GM19463 (cell line): ENCODE measurements around the gene PRR33.
"Not testable (repeated sequence)": the region's sequence is repeated elsewhere in the genome, so short reads cannot be mapped to it uniquely, and the experiment has no call there.

Experiments used
- ATAC-seq: cut with Tn5 transposase; IDR thresholded peaks from one replicate; pipeline ENCODE4 v1.9.1; 2021; ENCODE audit warnings: mild to moderate bottlenecking, moderate library complexity; ENCODE audit not compliant: unreplicated experiment

The PRR33 gene

DNA sequence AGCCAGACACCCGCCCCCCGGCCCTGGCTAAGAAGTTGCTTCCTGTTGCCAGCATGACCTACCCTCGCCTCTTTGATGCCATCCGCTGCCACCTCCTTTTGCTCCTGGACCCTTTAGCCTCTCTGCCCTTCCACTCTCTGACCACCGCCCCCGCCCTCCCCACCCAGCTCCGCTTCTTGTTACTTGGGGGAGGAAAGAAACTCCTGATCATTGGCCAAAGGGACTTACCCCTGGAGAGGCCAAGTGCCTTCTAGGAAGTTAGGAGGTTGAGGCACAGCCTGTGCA lies at the start of gene PRR33:
Gene PRR33 (minus strand): TSS at position 65 of the 285 bp plus-strand sequence. CDS start 1,311 bp downstream, outside the sequence.
- no peak for ATAC-seq

DNA sequence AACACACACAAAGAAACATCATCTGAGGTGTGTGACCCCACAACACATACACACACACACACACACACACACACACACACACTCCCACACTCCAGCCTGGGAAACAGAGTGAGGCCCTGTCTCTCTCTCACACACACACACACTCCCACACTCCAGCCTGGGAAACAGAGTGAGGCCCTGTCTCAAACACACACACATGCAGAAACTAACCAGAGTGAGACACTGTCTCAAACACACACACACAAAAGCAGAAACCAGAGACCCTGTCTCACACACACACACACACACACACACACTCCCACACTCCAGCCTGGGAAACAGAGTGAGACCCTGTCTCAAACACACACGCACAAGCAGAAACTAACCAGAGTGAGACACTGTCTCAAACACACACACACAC lies 48.1 kb upstream of the PRR33 start:
- ATAC-seq = not testable (repeated sequence)

DNA sequence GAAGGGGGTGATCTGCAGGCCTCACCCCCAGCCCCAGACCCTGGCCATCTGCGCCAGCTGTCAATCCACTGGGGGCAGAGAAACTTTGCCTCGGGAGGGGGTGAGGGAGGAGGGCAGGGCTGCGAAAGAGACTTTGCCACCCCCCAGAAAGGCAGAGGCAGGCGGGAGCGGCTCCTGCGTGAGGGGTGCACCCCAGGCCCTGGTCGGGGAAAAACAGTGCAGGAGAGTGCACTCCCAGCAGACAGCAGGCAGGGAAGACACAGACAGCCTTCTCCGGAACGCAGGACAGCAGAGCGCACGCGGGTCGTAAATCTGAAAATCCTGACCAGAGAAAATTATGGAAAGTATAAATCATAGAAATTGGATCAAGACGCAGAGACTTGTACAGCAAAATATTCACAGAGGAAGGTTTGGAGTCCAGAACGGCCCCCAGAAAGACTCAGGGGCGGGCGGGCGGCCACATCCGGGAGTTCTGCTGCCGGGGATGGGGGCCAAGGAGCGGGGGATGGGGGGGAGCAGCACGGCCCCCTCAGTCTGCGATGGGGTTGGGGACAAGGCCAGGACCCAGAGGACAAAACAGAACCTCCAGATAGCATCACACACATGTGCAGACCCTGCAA lies 47.4 kb upstream of the PRR33 start:
- no peak for ATAC-seq

DNA sequence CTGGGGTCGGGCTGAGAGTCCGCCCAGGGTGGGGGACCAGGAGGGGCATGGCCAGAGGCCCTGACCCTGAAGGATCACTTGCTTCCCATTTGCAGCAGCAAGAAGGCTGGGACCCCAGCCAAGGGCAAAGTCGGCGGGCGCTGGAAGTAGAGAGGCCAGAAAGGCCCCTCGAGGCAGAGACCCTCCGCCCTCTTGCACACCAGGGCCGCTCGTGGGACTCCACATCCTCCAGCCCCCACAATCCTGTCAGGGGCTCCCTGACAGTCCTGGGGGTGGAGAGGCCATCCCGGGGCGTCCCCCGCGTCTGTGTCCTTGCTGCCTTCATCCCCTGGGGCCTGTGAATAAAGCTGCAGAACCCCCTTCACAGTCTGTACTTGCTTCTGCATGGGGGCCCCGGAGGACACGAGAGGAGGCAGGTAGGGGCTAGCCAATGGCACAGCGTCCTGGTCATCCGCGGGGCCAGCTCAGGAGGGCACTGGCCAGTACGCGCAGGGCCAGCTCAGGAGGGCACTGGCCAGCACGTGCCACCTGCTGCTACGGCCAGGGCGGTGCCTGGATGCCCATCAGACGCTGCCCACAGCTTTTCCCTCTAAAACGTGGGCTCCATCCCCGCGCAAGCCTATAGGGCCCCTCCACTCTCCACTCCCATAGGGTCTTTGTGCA lies 46.8 kb upstream of the PRR33 start:
- ATAC-seq = no peak

DNA sequence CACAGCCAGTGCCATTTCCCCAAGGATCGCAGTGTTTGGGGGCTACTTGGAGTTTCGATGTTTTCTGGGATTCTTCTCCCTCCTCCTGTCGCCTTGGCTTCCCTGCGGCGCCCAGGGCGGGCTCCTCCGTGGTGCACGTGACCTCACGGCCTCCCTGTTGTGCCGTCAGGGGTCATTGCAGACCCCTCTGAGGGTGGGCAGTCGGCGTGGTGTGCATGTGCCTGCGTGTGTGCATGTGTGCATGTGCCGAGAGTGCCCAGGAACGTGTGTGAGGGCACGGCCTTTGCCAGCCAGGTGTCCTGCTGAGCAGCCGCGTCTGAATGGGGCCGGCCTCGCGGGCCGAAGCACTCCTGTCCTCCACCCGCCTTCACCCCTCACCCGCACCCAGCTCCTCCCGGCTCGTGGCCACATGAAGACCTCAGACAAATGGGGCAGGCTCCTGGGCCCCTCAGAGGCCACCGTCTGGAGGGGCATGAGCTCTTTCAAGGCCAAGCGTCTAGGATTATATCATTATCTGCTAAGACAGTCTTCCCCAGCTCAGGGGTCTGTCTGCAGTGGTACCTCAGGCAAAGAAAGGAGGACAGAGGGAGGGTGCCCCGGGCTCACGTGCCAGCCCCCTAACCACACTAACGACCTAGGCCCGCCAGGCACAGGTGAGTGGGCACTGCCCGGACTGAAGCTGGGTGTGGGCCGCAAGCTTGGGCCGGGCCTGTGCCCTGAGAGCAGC lies 46.1 kb upstream of the PRR33 start:
- ATAC-seq = no peak

DNA sequence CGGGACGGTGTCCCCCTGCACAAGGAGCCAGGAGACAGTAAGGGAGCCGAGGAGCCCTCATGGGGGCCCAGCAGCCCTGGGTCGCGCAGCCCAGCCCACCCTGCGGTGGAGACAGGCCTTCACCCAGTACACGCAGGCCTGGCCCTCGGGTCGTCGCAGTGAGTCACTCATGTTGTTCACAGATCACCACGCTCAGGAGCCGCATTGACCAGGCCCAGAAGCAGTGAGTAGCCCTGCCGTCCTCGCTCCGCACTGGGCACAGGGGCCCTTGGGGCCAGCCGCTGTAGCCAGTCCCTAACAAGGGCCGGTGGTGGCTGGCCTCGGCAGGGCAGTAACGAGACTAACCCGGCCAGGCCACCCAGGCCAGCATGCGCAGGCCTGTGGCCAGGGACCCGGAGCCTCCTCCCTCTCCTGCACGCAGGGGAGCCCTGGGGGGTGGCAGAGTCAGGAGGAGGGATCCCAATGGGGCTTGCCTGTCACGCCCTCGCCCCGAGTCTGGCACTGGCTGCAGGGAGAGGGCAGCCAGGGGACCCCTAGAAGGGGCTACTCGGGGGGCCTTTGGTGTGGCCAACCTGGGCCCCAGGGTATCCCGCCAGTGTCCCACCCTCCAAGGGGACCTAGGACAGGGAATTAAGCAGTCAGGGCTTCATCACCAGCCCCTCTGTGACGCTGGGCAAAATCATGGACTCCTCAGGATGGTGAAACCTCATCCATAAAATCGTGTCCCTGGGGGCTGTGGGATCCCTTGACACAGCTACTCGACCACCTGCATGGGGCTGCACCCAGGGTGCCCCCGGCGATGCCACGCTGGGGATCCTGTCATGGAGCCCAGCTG lies 45.3 kb upstream of the PRR33 start:
- no peak for ATAC-seq

DNA sequence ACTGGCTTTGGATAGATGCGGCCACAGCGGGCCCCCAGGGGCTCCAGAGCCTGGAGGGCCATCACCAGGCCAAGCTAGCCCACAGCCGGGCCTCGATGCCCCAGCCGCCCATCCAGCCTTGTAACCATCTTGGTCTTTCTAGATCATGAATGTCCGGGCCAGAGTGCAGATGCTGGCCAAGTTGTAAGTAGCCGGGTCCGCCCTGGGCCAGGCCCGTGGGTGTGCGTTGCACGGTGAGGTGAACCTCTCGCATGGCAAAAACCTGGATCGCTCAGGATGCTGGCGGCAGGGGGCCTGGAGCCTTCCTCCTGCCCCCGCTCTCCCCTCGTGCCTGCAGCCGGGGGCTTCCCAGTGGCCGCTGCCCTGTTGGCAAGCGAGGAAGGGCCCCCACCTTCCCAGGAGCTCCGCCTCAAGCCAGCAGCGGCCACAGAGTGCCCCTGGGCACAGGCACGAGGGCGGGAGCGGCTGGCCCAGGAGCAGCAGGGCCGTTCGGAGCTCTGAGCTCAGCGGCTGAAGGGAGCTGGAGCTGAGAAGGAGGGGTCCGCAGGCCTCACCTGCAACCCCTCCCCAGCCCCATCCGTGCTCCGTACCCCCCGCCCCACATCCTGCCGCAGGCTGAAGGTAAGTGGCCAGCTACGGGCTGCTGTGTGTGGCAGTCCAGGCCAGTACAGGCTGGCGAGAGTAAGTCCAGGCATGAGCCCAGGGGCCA lies 44.5 kb upstream of the PRR33 start:
- no peak for ATAC-seq

DNA sequence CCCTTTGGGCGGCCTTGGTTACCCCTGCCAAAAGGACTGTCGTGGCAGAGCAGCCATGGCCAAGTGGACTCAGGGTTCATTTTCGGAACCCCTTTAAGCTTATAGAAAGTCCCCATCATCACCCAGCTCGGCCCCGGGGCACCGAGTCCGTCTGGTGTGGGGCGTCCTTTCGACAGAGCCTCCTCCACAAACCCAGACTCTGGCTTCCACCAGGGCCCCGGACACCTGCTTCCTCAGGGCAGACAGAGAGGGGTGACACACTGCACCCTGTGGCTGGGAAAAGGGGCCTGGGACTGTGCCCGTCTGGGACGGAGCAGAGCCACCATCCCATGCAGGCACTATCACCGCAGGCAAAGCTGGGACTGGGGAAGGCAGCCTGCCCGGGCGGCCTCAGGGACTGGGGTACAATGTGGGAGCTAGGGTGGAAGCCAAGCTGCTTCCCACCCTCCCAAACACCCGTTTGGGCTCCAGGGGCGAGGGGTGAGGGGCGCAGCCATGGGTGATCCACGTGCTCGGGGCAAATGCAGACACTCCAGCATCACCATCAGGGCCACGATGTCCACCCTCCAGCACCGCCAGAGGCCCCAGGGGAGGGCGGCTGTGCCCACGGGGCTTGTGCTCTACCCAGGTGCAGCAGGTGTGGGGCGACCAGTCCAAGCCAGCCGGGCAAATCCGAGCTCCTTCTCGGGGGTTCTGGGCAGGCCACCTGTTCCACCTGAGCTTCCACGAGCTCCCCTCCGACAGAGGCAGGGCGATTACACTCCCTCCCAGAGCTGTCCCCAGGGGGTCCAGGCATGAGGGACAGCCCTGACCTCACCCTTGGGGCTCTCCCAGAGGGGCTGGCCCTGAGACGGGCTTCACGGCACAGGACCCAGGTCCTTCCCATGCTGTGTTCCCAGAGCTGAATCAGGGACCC lies 43.7 kb upstream of the PRR33 start:
- ATAC-seq = no peak

DNA sequence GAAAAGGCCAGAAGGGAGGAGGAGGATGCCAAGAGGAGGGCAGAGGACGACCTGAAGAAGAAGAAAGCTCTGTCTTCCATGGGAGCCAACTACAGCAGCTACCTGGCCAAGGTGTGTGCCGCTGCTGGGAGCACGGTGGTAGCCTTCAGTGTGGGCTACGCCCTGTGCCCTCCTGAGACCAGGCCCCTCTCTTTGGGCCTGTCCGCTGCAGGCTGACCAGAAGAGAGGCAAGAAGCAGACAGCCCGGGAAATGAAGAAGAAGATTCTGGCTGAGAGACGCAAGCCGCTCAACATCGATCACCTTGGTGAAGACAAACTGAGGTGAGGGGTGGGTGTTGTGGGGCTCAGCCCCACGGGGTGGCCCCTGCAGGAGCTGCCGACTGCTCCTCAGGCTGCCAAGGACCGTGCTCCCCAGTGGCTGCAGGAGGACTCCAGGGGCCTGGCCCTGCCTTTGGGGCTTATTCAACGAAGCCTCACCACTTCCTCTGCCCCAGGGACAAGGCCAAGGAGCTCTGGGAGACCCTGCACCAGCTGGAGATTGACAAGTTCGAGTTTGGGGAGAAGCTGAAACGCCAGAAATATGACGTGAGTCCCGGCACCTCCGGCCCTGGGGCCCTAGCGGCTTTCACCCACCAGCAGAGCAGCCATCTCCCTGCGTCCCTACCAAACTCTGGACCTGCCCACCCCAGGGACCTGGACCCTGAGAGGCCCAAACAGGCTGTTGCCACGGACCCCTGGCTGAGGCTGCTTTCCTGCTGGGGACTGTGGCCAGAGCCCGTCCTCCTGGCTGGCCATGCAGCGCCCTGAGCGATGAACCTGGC lies 42.9 kb upstream of the PRR33 start:
- no peak for ATAC-seq

DNA sequence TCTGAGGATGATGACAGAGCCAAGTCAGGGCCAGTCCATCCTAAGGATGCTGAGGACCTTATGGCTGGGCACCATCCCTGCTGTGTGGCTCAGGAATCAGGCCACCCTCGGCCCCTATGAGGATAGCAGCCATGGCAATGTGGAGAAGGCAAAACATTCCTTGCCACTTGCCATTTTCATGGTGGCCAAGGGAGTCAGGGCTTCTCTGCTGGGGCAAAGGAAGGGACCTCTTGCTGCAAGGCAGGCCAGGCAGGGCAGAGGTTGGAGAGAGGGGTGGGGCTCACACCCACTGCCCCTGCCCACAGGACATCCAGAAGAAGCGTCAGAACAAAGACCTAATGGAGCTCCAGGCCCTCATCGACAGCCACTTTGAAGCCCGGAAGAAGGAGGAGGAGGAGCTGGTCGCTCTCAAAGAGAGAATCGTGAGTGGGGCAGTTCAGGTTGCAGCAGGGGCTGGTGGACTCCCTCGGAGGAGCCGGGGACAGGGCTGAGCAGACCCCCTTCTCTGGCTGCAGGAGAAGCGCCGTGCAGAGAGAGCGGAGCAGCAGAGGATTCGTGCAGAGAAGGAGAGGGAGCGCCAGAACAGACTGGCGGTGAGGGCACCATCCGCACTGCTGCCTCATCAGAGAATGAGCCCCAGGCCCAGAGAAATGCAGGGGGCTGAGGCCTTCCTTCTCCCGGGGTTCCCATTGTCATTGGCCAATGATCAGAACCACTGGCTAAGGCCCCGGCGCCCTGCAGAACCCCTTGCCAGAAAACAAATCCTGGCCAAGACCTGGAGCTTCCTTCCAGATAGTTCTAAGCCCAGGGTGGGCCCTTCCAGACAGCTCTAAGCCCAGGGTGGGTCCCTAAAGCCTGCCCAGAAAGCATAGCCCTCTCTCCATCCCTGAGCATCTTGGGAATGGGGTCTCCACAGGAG lies 42.0 kb upstream of the PRR33 start:
- ATAC-seq = no peak

DNA sequence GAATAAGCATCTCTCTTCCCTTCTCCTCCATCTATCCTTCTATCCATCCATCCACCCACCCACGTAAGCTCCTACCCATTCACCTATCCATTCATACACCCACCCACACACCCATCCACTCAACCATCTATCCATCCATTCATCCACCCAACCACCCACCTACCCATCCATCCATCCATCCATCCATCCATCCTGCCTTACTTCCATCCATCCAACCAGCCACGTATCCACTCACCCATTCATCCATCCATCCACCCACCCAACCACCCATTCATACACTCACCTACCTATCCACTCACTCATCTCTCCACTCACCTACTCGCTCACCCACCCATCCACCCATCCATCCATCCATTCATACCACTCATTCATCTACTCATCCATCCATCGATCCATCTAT lies 41.0 kb upstream of the PRR33 start:
- no peak for ATAC-seq

DNA sequence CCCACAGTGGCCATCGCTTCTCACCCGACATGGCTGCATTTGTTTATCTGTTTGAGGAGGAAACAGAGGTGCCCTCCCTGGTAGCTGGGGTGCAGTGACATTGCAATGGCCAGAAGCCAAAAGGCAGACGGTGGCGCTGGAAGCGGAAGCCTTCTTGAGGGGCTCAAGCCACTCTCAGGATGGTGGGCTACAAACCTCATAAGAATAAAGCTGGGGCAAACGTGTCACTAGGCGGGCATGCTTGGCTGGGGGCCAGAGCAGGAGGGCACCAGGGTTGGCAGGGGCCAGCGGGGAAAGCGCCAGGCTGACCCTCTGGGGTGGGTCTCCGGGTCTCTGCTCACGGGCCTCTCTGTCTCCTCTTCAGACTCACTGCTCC lies 40.4 kb upstream of the PRR33 start:
- no peak for ATAC-seq

DNA sequence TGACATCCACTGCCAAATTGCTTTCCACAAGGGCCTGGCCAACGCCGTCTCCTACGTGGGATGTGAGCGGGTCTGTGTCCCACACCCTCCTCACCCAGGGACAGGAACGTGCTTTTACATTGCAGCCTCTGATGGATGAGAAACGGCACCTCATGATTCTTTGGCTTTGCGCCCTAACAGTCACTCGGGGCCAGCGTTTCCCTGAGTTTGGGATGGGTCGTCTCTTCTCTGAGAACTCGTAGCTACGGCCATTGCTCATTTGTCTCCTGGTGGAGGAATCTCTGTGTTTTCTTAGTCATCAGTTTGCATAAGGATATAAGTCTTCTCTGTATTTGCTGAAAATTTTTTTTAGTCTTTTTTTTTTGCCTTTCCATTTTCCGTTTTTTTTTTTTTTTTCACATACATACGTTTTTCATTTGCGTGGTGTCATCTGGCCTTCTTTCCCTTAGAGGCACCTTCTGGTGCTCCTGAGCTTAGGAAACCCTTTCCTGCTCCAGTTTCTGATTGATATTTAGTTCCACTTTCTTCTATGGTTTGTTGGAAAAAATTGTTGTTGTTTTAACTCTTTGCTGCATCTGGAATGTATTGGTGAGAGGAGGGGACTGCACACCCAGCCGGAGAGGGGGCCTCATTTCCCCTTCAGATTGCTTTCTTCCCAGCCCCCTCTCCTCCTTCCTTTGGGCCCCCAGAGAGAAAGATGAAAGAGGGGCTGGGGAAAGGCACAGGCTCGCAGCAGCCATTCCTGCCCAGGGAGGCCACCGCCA lies 39.8 kb upstream of the PRR33 start:
- ATAC-seq = no peak

DNA sequence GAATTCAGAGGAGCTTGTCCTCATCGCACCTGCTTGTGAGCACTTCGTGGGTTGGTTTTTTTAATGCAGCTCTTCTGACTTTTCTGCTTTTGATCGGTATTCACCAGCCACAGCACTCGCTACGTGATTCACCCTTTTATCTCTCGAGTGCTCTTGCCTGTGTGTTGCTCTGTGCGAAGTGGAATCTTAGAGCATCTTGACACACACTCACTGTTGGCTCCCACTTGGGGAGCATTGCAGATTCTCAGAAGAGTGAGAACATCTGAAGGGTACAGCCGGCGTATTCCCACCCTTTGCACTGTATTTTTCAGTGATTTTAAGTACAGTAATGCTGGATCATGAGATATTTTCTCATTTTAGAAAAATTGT lies 38.8 kb upstream of the PRR33 start:
- no peak for ATAC-seq

DNA sequence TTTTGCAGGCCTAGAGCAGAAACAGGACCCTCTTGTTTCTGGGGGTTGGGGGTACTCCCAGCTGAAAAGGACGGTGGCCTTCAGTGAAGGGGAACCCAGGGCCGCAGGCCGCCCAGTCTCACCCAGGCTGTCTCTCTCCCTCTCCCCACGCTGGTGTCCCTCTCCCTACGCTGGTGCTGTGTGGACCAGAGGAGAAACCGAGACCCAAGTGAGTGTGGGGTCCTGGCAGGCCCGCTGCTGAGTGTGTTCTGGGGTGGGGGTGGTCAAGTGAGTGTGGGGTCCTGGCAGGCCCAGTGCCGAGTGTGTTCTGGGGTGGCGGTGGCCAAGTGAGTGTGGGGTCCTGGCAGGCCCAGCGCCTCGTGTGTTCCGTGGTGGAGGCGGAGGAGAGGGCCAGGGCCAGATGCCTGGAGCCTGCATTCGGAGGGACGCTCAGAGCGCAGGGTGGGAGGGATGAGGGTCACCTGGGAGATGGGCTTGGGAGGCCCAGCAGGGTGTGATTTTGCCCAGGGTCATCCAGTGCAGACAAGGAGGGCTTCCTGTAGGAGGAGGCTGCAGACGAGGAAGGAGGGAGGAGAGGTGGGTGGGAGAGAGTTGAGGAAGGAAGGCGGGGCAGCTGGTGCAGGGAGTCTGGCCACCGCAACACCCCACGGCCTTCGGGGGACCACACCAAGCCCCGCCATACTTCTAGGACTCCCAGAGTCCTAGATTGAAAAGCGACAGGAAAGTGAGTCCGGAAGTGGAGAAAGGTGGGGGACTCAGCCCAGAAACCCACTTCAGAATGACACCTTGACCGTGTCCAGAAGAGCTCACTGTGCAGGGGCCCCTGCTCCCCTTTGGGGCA lies 38.1 kb upstream of the PRR33 start:
- ATAC-seq = no peak

DNA sequence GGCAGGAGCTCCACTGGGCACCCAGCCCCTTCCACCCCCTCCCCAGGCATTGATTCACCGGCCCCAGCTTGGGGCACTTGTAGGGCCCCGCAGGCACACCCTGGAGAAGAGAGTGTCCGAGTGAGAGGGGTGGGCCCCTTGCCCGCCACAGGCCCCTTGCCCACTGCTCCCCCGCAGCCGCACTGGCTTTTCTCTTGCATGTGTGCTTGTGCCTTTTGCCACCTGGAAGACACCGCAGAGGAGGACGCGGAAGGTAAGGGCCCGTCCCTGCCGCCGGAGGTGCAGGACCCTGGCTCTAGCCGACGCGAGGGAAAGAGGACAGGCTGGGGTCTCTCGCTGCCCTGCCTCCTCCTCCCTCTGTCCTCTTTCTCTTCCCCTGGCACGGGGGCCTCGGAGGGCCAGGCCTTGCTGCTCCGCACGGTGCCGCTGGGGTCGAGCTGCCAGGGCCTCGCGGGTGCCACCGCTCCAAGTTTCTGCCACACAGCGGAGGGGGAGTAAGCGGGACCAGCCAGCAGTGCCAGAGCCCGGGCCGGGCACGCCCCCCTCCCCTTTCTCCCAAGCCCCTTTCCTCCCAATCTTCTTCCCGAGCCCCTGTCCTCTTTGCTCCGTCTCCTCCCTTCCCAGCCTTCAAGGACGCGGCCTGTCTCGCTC lies 37.3 kb upstream of the PRR33 start:
- no peak for ATAC-seq
